H9 (cell line): Measurements from ENCODE around the gene VAPA. TPM values are rescaled to one million over a fixed set of nuclear protein-coding genes. Genes with fewer than 3 reads are reported as not detected.
A peak's percentile ranks its signal among the peaks of the same experiment; 100 is the strongest.

Experiments used
- DNase-seq: peaks from one replicate; pipeline ENCODE4 v3.0.0-alpha.2; 2017
- H2AFZ ChIP-seq: one replicate; pipeline ENCODE4 v1.6.1; 2013; ENCODE audit warnings: mild to moderate bottlenecking, low read length, control low read depth, moderate library complexity
- H2AK5ac ChIP-seq: 2 replicates; pipeline ENCODE4 v1.6.1; 2013; ENCODE audit warnings: low read length, control low read depth, mixed read lengths; ENCODE audit not compliant: insufficient read length
- H2BK120ac ChIP-seq: one replicate; pipeline ENCODE4 v1.6.1; 2013; ENCODE audit warnings: low read depth, mild to moderate bottlenecking, low read length, control low read depth, inconsistent platforms; ENCODE audit not compliant: poor library complexity, severe bottlenecking
- H2BK12ac ChIP-seq: 2 replicates; pipeline ENCODE4 v1.6.1; 2013; ENCODE audit warnings: low read length, control low read depth, mixed read lengths, low read depth; ENCODE audit not compliant: insufficient read length
- H2BK15ac ChIP-seq: 2 replicates; pipeline ENCODE4 v1.6.1; 2013; ENCODE audit warnings: low read depth, low read length, control low read depth
- H2BK20ac ChIP-seq: one replicate; pipeline ENCODE4 v1.6.1; 2013; ENCODE audit warnings: low read depth, mild to moderate bottlenecking, low read length, control low read depth, inconsistent platforms; ENCODE audit not compliant: poor library complexity, severe bottlenecking
- H2BK5ac ChIP-seq: 2 replicates; pipeline ENCODE4 v1.6.1; 2013; ENCODE audit warnings: low read length, control low read depth, mixed read lengths; ENCODE audit not compliant: insufficient read length
- H3K14ac ChIP-seq: 2 replicates; pipeline ENCODE4 v1.6.1; 2013; ENCODE audit warnings: low read length, control low read depth; ENCODE audit not compliant: insufficient read depth
- H3K18ac ChIP-seq: 2 replicates; pipeline ENCODE4 v1.6.1; 2013; ENCODE audit warnings: low read depth, mild to moderate bottlenecking, mixed read lengths, low read length, control low read depth; ENCODE audit not compliant: insufficient read length
- H3K23ac ChIP-seq: 2 replicates; pipeline ENCODE4 v1.6.1; 2013; ENCODE audit warnings: low read length, control low read depth, mixed read lengths, low read depth; ENCODE audit not compliant: insufficient read length
- H3K23me2 ChIP-seq: 2 replicates; pipeline ENCODE4 v1.6.1; 2013; ENCODE audit warnings: low read depth, mild to moderate bottlenecking, mixed read lengths, low read length, control low read depth; ENCODE audit not compliant: insufficient read length, poor library complexity, severe bottlenecking
- H3K27ac ChIP-seq: 2 replicates; pipeline ENCODE4 v1.5.1; 2013; ENCODE audit warnings: low read length, control low read depth, mixed read lengths, low read depth; ENCODE audit not compliant: insufficient read length
- H3K27me3 ChIP-seq: 2 replicates; pipeline ENCODE4 v1.6.1; 2013; ENCODE audit warnings: low read length, control low read depth, inconsistent platforms; ENCODE audit not compliant: insufficient read depth
- H3K4ac ChIP-seq: 2 replicates; pipeline ENCODE4 v1.6.1; 2013; ENCODE audit warnings: low read depth, mild to moderate bottlenecking, control low read depth, inconsistent platforms, low read length, moderate library complexity
- H3K4me1 ChIP-seq: 2 replicates; pipeline ENCODE4 v1.6.1; 2013; ENCODE audit warnings: low read length, control low read depth, inconsistent platforms; ENCODE audit not compliant: insufficient read depth
- H3K4me2 ChIP-seq: 2 replicates; pipeline ENCODE4 v1.6.1; 2013; ENCODE audit warnings: low read length, control low read depth, mixed read lengths; ENCODE audit not compliant: insufficient read length, insufficient read depth
- H3K56ac ChIP-seq: 2 replicates; pipeline ENCODE4 v1.6.1; 2013; ENCODE audit warnings: low read depth, mild to moderate bottlenecking, mixed read lengths, low read length, control low read depth; ENCODE audit not compliant: insufficient read length
- H3K79me1 ChIP-seq: 2 replicates; pipeline ENCODE4 v1.6.1; 2013; ENCODE audit warnings: low read depth, mild to moderate bottlenecking, moderate library complexity, low read length, control low read depth, inconsistent platforms; ENCODE audit not compliant: insufficient read depth, poor library complexity, severe bottlenecking
- H3K79me2 ChIP-seq: 2 replicates; pipeline ENCODE4 v1.6.1; 2013; ENCODE audit warnings: low read length, control low read depth, inconsistent platforms; ENCODE audit not compliant: insufficient read depth
- H3K9ac ChIP-seq: 2 replicates; pipeline ENCODE4 v1.6.1; 2013; ENCODE audit warnings: low read length, control low read depth, mixed read lengths; ENCODE audit not compliant: insufficient read length; ENCODE audit errors: extremely low read depth
- H3K9me3 ChIP-seq: one replicate; pipeline ENCODE4 v1.6.1; 2013; ENCODE audit warnings: low read depth, low read length, inconsistent platforms; ENCODE audit not compliant: control insufficient read depth
- H3T11ph ChIP-seq: one replicate; pipeline ENCODE4 v1.6.1; 2013; ENCODE audit warnings: mild to moderate bottlenecking, low read length, control low read depth, inconsistent platforms
- H4K20me1 ChIP-seq: one replicate; pipeline ENCODE4 v1.6.1; 2013; ENCODE audit not compliant: control insufficient read depth, insufficient read length, insufficient read depth
- H4K5ac ChIP-seq: 2 replicates; pipeline ENCODE4 v1.6.1; 2013; ENCODE audit warnings: low read depth, mild to moderate bottlenecking, mixed read lengths, low read length, control low read depth; ENCODE audit not compliant: insufficient read length
- H4K8ac ChIP-seq: replicated peaks from 2 replicates; pipeline ENCODE4 v1.6.1; 2013; ENCODE audit warnings: low read length, control low read depth, mixed read lengths, low read depth; ENCODE audit not compliant: insufficient read length
- H4K91ac ChIP-seq: 2 replicates; pipeline ENCODE4 v1.6.1; 2013; ENCODE audit warnings: low read depth, mild to moderate bottlenecking, moderate library complexity, mixed read lengths, low read length, control low read depth; ENCODE audit not compliant: insufficient read length
- H3K27ac Mint-ChIP-seq, 3 experiments: 2 replicates in 2 of 3; 3 replicates in 1 of 3; pipeline ENCODE4 v1.8.0; 2020 to 2021; ENCODE audit warnings: mixed read lengths in 3 of 3, mild to moderate bottlenecking in 1 of 3, moderate library complexity in 1 of 3
- H3K27me3 Mint-ChIP-seq: 2 replicates; pipeline ENCODE4 v1.8.0; 2021; ENCODE audit warnings: low read depth, mild to moderate bottlenecking, moderate library complexity, mixed read lengths
- H3K36me3 Mint-ChIP-seq, 3 experiments: 2 replicates in 2 of 3; 3 replicates in 1 of 3; pipeline ENCODE4 v1.8.0; 2020 to 2021; ENCODE audit warnings: low read depth in 3 of 3, mixed read lengths in 3 of 3; ENCODE audit not compliant: insufficient read depth in 1 of 3
- H3K4me1 Mint-ChIP-seq, 2 experiments: 2 replicates each; pipeline ENCODE4 v1.8.0; 2020; ENCODE audit warnings: mixed read lengths in 2 of 2
- H3K4me3 Mint-ChIP-seq, 2 experiments: 2 replicates in 1 of 2; 3 replicates in 1 of 2; pipeline ENCODE4 v1.8.0; 2020 to 2021; ENCODE audit warnings: mild to moderate bottlenecking in 2 of 2, mixed read lengths in 2 of 2, moderate library complexity in 1 of 2
- H3K9me3 Mint-ChIP-seq, 2 experiments: 2 replicates in 1 of 2; 3 replicates in 1 of 2; pipeline ENCODE4 v1.8.0; 2020; ENCODE audit warnings: mild to moderate bottlenecking in 2 of 2, mixed read lengths in 2 of 2, moderate library complexity in 1 of 2
- CTCF ChIP-seq: fragments of 200-600 bp; sonication (generic); conservative IDR thresholded peaks from 3 replicates; pipeline ENCODE4 v1.8.0; 2021; ENCODE audit warnings: antibody characterized with exemption, mild to moderate bottlenecking
- WGBS: extraction: QIAGEN DNeasy Blood & Tissue Kit; methylation state at CpG from one replicate; pipeline ENCODE4 v1.1.7; 2013; ENCODE audit warnings: missing lambda C conversion rate, low lambda C conversion rate, mixed read lengths; ENCODE audit not compliant: insufficient read length; ENCODE audit errors: extremely low coverage; 5-methylcytosine and 5-hydroxymethylcytosine counted together
- long read RNA-seq: library from polyadenylated mRNA; unstranded; transcript quantifications from one replicate; pipeline ENCODE4 v2.0.0, GENCODE V29; 2020
- total RNA-seq: library from RNA; stranded (reverse); gene quantifications from 2 replicates; pipeline ENCODE4 v1.2.1, GENCODE V29; 2021

Gene VAPA
- total RNA-seq: 126 and 141 TPM in 2 replicates
- long read RNA-seq, full-length matches to known transcripts: 1,049 of 1,069 reads
- long read RNA-seq, partial matches to known transcripts: 3 of 1,069 reads
- long read RNA-seq, other reads (novel, unspliced or antisense): 17 of 1,069 reads

GRCh38 chr18:9913526-9914333 is at the start of gene VAPA:
TSS of gene VAPA (plus strand) at chr18:9914016. CDS start at chr18:9914257, 241 bp downstream.
- Histone ChIP-seq H3K79me2 (peaks cover 32% of the 10 kb centered on the region; the same call in 1 of the 2 replicates), H3K18ac (peak within 1 kb of the TSS; percentile 76), H3K23ac (no peak within 1 kb of the TSS), H2BK15ac (no peak within 1 kb of the TSS), H2AK5ac (no peak within 1 kb of the TSS), H3K14ac (peak within 1 kb of the TSS; percentile 99), H3K4me1 (no peaks in the 10 kb centered on the region; the same call in 1 of the 2 replicates), H3T11ph (no peak within 1 kb of the TSS), H4K5ac (no peak within 1 kb of the TSS), H3K27ac (no peak within 1 kb of the TSS), H3K56ac (no peak within 1 kb of the TSS), H3K4ac (no peak within 1 kb of the TSS), H3K9ac (peak within 1 kb of the TSS; percentile 89), H3K27me3 (no peaks in the 10 kb centered on the region), H2BK120ac (no peak within 1 kb of the TSS), H2BK5ac (peak within 1 kb of the TSS; percentile 3), H2BK12ac (peak within 1 kb of the TSS; percentile 12), H4K20me1 (no peaks in the 10 kb centered on the region), H2AFZ (no peak within 1 kb of the TSS), H3K23me2 (peaks cover 4% of the 10 kb centered on the region), H3K4me2 (peak within 1 kb of the TSS; percentile 86), H4K8ac (no peak within 1 kb of the TSS), H2BK20ac (no peak within 1 kb of the TSS), H3K9me3 (no peaks in the 10 kb centered on the region), H4K91ac (no peak within 1 kb of the TSS), H3K79me1 (no peaks in the 10 kb centered on the region)
- WGBS: no CpG with 5 or more reads among the region's 87 CpGs
- H3K4me3 Mint-ChIP-seq: peak within 1 kb of the TSS; percentile 88 to 92
- 0 out of 5 replicates have a peak, but pooled peaks cover 0 to 3% of the 10 kb centered on the region in 2 experiments for H3K9me3 Mint-ChIP-seq
- H3K27me3 Mint-ChIP-seq: no peaks in the 10 kb centered on the region; the same call in 1 of the 2 replicates
- DNase-seq: peak; percentile 95
- TF ChIP-seq CTCF: no peak
- H3K27ac Mint-ChIP-seq: peak within 1 kb of the TSS; percentile 24 to 86 (median 86); a peak in 6 of 7 replicates
- H3K4me1 Mint-ChIP-seq: peaks cover 25 to 27% of the 10 kb centered on the region in 2 experiments
- H3K36me3 Mint-ChIP-seq: no peaks in the 10 kb centered on the region
